ENCODE measurements around the gene AGBL4.

- TF ChIP-seq HOXA7 (CRISPR knock-in tag; IDR thresholded peaks at IDR 0.05; ENCODE audit: borderline replicate concordance) = no peak
- TF ChIP-seq CTCF (tag by site-specific recombination; IDR thresholded peaks at IDR 0.05) = no peak
- TF ChIP-seq ZNF2 (tag by site-specific recombination; IDR thresholded peaks at IDR 0.05) = no peak
- TF ChIP-seq PRDM6 (tag by site-specific recombination; IDR thresholded peaks at IDR 0.05) = no peak
- no peak for TF ChIP-seq ZBTB17 (tag by site-specific recombination; IDR thresholded peaks at IDR 0.05)
Measured at GRCh38 chr1:49854741-49855140, 169.0 kb downstream of the AGBL4 start.

Data from HEK293 (cell line).